PC-9 (cell line): Measurements from ENCODE around the gene PCID2. TPM values are rescaled to one million over a fixed set of nuclear protein-coding genes. Genes with fewer than 3 reads are reported as not detected.

Experiments
- BruUV-seq: library from RNA; stranded (reverse); fragments of 400-500 nt; replicated peaks from 2 replicates; lab custom pipeline; 2021; lab: Mats Ljungman, UMichigan
- CTCF ChIA-PET: fragments of 300-600 bp; sonication (Branson Sonifier 250); formaldehyde crosslinking; loops from one replicate; lab custom pipeline; 2022; ENCODE audit warnings: antibody characterized with exemption; lab: Charles Lee
- POLR2A ChIA-PET: fragments of 300-600 bp; sonication (Branson Sonifier 250); formaldehyde crosslinking; loops from one replicate; lab custom pipeline; 2022; ENCODE audit warnings: antibody characterized with exemption; ENCODE audit not compliant: unreplicated experiment; lab: Charles Lee
- DNase-seq, 2 experiments: peaks; one replicate each; pipeline versions ENCODE4 v3.0.0 to v3.0.0-alpha.2; 2015 to 2022; ENCODE audit warnings: mixed read lengths in 1 of 2
- H2AFZ ChIP-seq: fragments of 200-600 bp; sonication (generic); 2 replicates; pipeline ENCODE4 v1.8.1; 2017; ENCODE audit warnings: antibody characterized with exemption
- H3F3A ChIP-seq: fragments of 200-600 bp; sonication (generic); 2 replicates; pipeline ENCODE4 v1.8.1; 2017; ENCODE audit warnings: antibody characterized with exemption, mild to moderate bottlenecking, low read depth; ENCODE audit not compliant: insufficient read depth
- H3K27ac ChIP-seq: fragments of 200-600 bp; sonication (generic); 2 replicates; pipeline ENCODE4 v1.6.1; 2016; ENCODE audit warnings: mixed run types
- H3K27me3 ChIP-seq: fragments of 200-600 bp; sonication (generic); 2 replicates; pipeline ENCODE4 v1.6.1; 2016; ENCODE audit warnings: low read depth, mixed run types; ENCODE audit not compliant: insufficient read depth
- H3K36me3 ChIP-seq: fragments of 200-600 bp; sonication (generic); 2 replicates; pipeline ENCODE4 v1.6.1; 2016; ENCODE audit warnings: low read depth, mixed run types
- H3K4me1 ChIP-seq: fragments of 200-600 bp; sonication (generic); replicated peaks from 2 replicates; pipeline ENCODE4 v1.6.1; 2016; ENCODE audit warnings: mixed run types; ENCODE audit not compliant: insufficient read depth
- H3K4me2 ChIP-seq: fragments of 200-600 bp; sonication (generic); 2 replicates; pipeline ENCODE4 v1.6.1; 2017; ENCODE audit warnings: mixed run types
- H3K4me3 ChIP-seq: fragments of 200-600 bp; sonication (generic); 2 replicates; pipeline ENCODE4 v1.6.1; 2016; ENCODE audit warnings: mixed run types
- H3K79me2 ChIP-seq: fragments of 200-600 bp; sonication (generic); 2 replicates; pipeline ENCODE4 v1.6.1; 2017; ENCODE audit warnings: low read depth, mixed run types
- H3K9me2 ChIP-seq: fragments of 200-600 bp; sonication (generic); 2 replicates; pipeline ENCODE4 v1.8.1; 2017; ENCODE audit warnings: mild to moderate bottlenecking; ENCODE audit not compliant: insufficient read depth
- H3K9me3 ChIP-seq: fragments of 200-600 bp; sonication (generic); 2 replicates; pipeline ENCODE4 v1.8.1; 2016; ENCODE audit warnings: low read depth; ENCODE audit not compliant: insufficient read depth
- H4K20me1 ChIP-seq: fragments of 200-600 bp; sonication (generic); 2 replicates; pipeline ENCODE4 v1.8.1; 2017; ENCODE audit not compliant: insufficient read depth
- CTCF ChIP-seq: fragments of 200-600 bp; sonication (generic); conservative IDR thresholded peaks from 2 replicates; pipeline ENCODE4 v1.6.1; 2017; ENCODE audit warnings: mixed run types, antibody characterized with exemption, mild to moderate bottlenecking, moderate library complexity
- EZH2 ChIP-seq: fragments of 200-600 bp; sonication (generic); IDR thresholded peaks from 2 replicates; pipeline ENCODE4 v1.8.0; 2017; ENCODE audit warnings: antibody characterized with exemption, low read depth
- intact Hi-C: fragments of 100-400 bp; cut with micrococcal nuclease; formaldehyde crosslinking; loops from one replicate; pipeline ENCODE4 v1.10.0; 2022; ENCODE audit not compliant: unreplicated experiment
- total RNA-seq: library from RNA; stranded (reverse); gene quantifications from 2 replicates; pipeline ENCODE4 v1.2.3, GENCODE V29; 2021

PCID2 gene
- total RNA-seq, 1 experiment from 2014 or later, result 71.8 TPM

- BruUV-seq, result no TSS peak
Observed at GRCh38 chr13:113201815-113202214, 6.7 kb downstream of the PCID2 start.

GRCh38 chr13:113196970-113197737 lies 11.3 kb downstream of the PCID2 start:
- Histone ChIP-seq H3K36me3 (peaks cover 46% of the 10 kb centered on the region), H3K79me2 (peaks cover 33% of the 10 kb centered on the region), H3K9me2 (no peaks in the 10 kb centered on the region), H3K9me3 (no peaks in the 10 kb centered on the region), H3F3A (peaks cover 15% of the 10 kb centered on the region), H3K4me2 (no peak overlapping the region), H2AFZ (no peak overlapping the region), H3K27ac (no peak overlapping the region), H4K20me1 (peaks cover 49% of the 10 kb centered on the region), H3K27me3 (no peaks in the 10 kb centered on the region), H3K4me3 (no peak overlapping the region), H3K4me1 (no peaks in the 10 kb centered on the region; the same call in 1 of the 2 replicates)
- POLR2A ChIA-PET, result no interaction called here
- BruUV-seq, result no TSS peak
- CTCF ChIA-PET, result no interaction called here
- TF ChIP-seq CTCF, result no peak
- no peak for TF ChIP-seq EZH2
- intact Hi-C loops, result no loop called here
- no peak for DNase-seq

More at GRCh38 chr13:113201815-113202214, 6.7 kb downstream of the PCID2 start:
- ChIA-PET CTCF (interaction anchor here (0.6 kb wide), 1 partner anchor 210 kb away, joined by 6 read pairs; no protein-coding TSS in a partner anchor), POLR2A (interaction anchor here (0.6 kb wide), 1 partner anchor 82 kb away, joined by 6 read pairs; no protein-coding TSS in a partner anchor)
- no peak overlapping the region for H3K27ac ChIP-seq
- no peaks in the 10 kb centered on the region for H3K27me3 ChIP-seq
- no peak for DNase-seq
- no peak for TF ChIP-seq EZH2
- peaks cover 51% of the 10 kb centered on the region for H3K36me3 ChIP-seq
- peaks cover 11% of the 10 kb centered on the region for H3K4me1 ChIP-seq
- no peak overlapping the region for H3K4me2 ChIP-seq
- no peaks in the 10 kb centered on the region for H3K9me2 ChIP-seq
- H3K9me3 ChIP-seq, result no peaks in the 10 kb centered on the region
- H3K4me3 ChIP-seq, result no peak overlapping the region
- peaks cover 75% of the 10 kb centered on the region for H4K20me1 ChIP-seq
- intact Hi-C loops, result no loop called here
- peaks cover 80% of the 10 kb centered on the region for H3K79me2 ChIP-seq
- H2AFZ ChIP-seq, result no peak overlapping the region
- H3F3A ChIP-seq, result peaks cover 15% of the 10 kb centered on the region

- H3K36me3 ChIP-seq, result peaks cover 51% of the 10 kb centered on the region
- no TSS peak for BruUV-seq
- POLR2A ChIA-PET, result no interaction called here
- H3K9me3 ChIP-seq, result no peaks in the 10 kb centered on the region
- intact Hi-C loops, result no loop called here
- DNase-seq, result no peak
- TF ChIP-seq CTCF, result no peak
- no peaks in the 10 kb centered on the region; the same call in 1 of the 2 replicates for H3K4me1 ChIP-seq
- no peak overlapping the region for H2AFZ ChIP-seq
- no peaks in the 10 kb centered on the region for H3K9me2 ChIP-seq
- H3K79me2 ChIP-seq, result peaks cover 16% of the 10 kb centered on the region
- peaks cover 36% of the 10 kb centered on the region for H4K20me1 ChIP-seq
- CTCF ChIA-PET, result no interaction called here
- H3K27ac ChIP-seq, result no peak overlapping the region
- H3F3A ChIP-seq, result peaks cover 15% of the 10 kb centered on the region
- H3K4me3 ChIP-seq, result no peak overlapping the region
- no peak overlapping the region for H3K4me2 ChIP-seq
- no peaks in the 10 kb centered on the region for H3K27me3 ChIP-seq
Observed at GRCh38 chr13:113195360-113195759, 13.1 kb downstream of the PCID2 start.
